ENCODE measurements around the gene HAAO.

Gene HAAO

DNA sequence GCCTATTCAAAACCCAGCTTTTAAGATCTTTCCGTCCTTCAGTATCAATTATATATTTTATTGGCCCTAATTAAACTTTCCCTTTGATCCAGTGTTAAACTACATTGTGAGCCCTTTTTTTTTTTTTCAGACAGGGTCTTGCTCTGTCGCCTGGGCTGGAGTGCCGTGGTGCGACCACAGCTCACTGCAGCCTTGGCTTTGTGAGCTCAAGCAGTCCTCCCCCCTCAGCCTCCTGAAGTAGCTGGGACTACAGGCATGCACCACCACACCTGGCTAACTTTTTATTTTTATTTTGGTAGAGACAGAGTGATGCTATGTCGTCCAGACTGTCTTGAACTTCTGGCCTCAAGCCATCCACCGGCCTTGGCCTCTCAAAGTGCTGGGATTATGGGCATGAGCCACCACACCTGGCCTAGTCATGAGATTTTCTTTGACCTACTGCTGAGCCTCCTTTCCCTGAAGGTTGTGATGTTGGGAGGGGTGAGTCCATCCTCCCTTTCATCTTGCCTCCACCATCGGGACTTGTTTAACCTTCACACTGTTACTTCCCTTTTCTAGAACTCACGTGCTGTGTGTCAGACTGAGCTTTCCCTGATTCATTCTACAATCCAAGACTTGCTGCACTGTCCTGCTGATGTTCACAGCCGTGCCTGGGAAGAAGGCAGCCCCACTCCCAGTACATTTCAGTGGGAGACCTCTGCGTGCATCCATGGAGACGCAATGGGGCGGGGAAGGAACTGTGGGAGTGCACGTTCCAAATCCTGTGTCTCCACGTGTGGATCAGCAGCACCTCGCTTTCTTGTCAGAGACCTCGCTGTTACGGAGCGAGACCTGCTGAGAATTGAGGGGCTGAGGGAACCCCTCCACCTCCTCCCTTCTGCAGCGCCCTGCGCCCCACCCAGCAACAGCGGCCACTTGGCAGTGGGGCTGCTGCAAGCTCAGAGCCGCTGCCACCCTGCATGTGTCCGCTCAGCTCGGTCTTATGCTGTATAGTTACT lies 39.3 kb downstream of the HAAO start:
- no peak for TF ChIP-seq CTCF (IDR thresholded peaks at IDR 0.05; ENCODE audit: unreplicated experiment in 3 of 3)
- Mint-ChIP-seq H3K9me3 (no peaks in the 10 kb centered on the region), H3K27ac (peak overlapping the region; percentile 79 to 86 (median 79)), H3K27me3 (ENCODE audit: low read depth) (no peaks in the 10 kb centered on the region), H3K36me3 (ENCODE audit: low read depth) (peaks cover 28% of the 10 kb centered on the region), H3K4me3 (no peak overlapping the region), H3K4me1 (peaks cover 60% of the 10 kb centered on the region)

DNA sequence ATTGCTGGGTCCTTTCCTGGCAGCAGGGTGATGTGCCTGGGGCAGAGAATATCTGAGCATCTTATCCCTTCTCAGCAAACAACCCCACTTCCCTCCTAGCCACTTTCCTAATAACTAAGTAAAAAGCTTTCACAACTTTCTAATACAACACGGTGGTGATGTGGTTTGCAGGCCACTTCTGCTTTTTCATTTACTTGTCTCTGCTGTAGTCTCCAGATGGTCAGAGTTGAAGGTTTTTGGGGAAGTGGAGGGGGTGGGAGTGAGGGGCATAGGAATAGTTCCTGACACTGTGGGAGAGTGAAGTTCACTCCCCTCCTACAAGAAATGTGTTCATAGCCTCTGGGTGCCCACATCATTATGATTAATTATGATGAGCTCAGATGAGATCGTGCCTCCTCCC lies 40.1 kb downstream of the HAAO start:
- H3K9me3 Mint-ChIP-seq: no peaks in the 10 kb centered on the region
- peaks cover 55% of the 10 kb centered on the region for H3K4me1 Mint-ChIP-seq
- no peak overlapping the region for H3K4me3 Mint-ChIP-seq
- TF ChIP-seq CTCF (IDR thresholded peaks at IDR 0.05; ENCODE audit: unreplicated experiment in 3 of 3): no peak
- H3K36me3 Mint-ChIP-seq (ENCODE audit: low read depth): peaks cover 29% of the 10 kb centered on the region
- no peak overlapping the region for H3K27ac Mint-ChIP-seq
- H3K27me3 Mint-ChIP-seq (ENCODE audit: low read depth): no peaks in the 10 kb centered on the region

DNA sequence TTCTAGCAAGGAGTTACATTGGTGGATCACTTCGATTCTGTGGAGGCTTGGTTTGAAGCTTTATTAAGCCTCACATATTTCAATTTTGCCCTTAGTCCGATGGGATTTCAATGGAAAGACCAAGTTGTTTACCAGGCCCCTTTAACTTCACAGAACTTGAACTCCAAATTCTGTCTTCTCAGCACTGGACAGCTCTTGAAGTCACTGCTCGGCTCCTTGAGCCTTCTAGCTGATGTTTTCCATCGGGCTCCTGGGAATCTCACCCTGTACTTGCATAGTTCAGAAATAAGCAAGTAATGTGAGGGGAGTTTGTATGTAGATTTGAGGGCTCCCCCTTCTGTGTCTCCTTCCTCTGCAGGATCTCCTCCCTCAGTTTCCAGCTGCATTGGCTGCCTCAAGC lies 43.5 kb downstream of the HAAO start:
- TF ChIP-seq CTCF (IDR thresholded peaks at IDR 0.05; ENCODE audit: unreplicated experiment in 3 of 3): no peak
- H3K36me3 Mint-ChIP-seq (ENCODE audit: low read depth): peaks cover 33% of the 10 kb centered on the region
- H3K4me3 Mint-ChIP-seq: no peak overlapping the region
- no peak overlapping the region for H3K27ac Mint-ChIP-seq
- no peaks in the 10 kb centered on the region for H3K27me3 Mint-ChIP-seq (ENCODE audit: low read depth)
- H3K9me3 Mint-ChIP-seq: no peaks in the 10 kb centered on the region
- H3K4me1 Mint-ChIP-seq: peaks cover 28% of the 10 kb centered on the region

DNA sequence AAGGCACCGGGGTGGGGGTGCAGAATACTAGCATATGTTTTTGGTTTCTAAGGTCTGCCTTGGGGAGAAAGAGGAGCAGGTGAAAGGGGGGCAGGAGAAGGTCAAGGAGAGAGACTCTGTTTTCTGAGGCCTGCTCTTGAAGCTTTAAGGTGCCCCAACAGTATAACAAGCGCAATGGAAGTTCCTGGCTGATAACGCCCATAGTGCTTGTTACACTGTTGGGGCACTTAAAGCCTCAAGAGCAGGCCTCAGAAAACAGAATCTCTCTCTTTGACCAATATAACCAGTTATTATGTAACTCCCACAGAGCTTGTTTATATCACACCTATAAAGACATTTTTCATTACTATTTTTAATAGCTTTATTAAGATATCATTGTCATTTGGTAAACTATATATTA lies 45.0 kb downstream of the HAAO start:
- H3K36me3 Mint-ChIP-seq (ENCODE audit: low read depth): peaks cover 37% of the 10 kb centered on the region
- peaks cover 26% of the 10 kb centered on the region for H3K4me1 Mint-ChIP-seq
- no peak overlapping the region for H3K27ac Mint-ChIP-seq
- H3K4me3 Mint-ChIP-seq: no peak overlapping the region
- no peaks in the 10 kb centered on the region for H3K27me3 Mint-ChIP-seq (ENCODE audit: low read depth)
- H3K9me3 Mint-ChIP-seq: no peaks in the 10 kb centered on the region
- TF ChIP-seq CTCF (IDR thresholded peaks at IDR 0.05; ENCODE audit: unreplicated experiment in 3 of 3): no peak

DNA sequence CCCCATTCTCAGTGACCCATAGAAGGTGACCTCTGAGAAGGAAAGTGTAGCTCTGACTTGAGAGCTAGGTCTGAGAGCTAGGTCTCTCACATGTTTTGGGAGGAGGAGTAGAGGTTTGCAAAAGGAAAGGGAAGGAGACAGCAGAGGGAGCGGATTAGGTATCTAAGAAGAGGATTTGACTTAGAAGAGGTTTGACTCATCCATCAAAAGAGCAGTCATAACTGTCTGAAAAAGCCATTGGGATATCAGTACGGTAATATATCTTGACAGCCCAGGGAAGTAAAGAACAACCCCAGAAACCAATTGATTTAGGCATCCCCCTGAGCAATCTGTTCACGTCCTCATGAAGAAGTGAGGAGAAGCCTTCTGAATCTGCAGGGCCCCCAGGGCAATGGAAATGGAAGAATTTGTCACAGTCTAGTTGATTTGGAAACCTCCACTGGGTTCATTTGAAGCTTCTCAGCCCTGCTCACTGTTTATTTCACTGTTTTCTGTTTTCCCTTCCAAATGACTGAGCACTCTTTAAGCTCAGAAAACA lies 47.8 kb downstream of the HAAO start:
- H3K9me3 Mint-ChIP-seq: no peaks in the 10 kb centered on the region
- H3K4me1 Mint-ChIP-seq: peaks cover 8% of the 10 kb centered on the region
- H3K4me3 Mint-ChIP-seq: no peak overlapping the region
- H3K27me3 Mint-ChIP-seq (ENCODE audit: low read depth): no peaks in the 10 kb centered on the region
- peaks cover 44% of the 10 kb centered on the region for H3K36me3 Mint-ChIP-seq (ENCODE audit: low read depth)
- H3K27ac Mint-ChIP-seq: no peak overlapping the region
- no peak for TF ChIP-seq CTCF (IDR thresholded peaks at IDR 0.05; ENCODE audit: unreplicated experiment in 3 of 3)

All from nephron (organoid).